Endothelial cell of umbilical vein (primary cell): ENCODE data around the gene ARHGEF19. TPM values are rescaled to one million over a fixed set of nuclear protein-coding genes. Genes with fewer than 3 reads are reported as not detected.

Experiments used
- BruUV-seq: library from RNA; stranded (reverse); fragments of 400-500 nt; replicated peaks from 2 replicates; lab custom pipeline; 2021; lab: Mats Ljungman, UMichigan
- CTCF ChIA-PET: fragments of 300-600, 350-600 bp; sonication (Branson Sonifier 250); formaldehyde crosslinking; loops from one replicate; lab custom pipeline; 2021; ENCODE audit warnings: antibody characterized with exemption, inconsistent platforms; lab: Charles Lee
- POLR2A ChIA-PET: fragments of 300-600, 350-600 bp; sonication (Branson Sonifier 250); formaldehyde crosslinking; loops from one replicate; lab custom pipeline; 2021; ENCODE audit warnings: antibody characterized with exemption, inconsistent platforms; lab: Charles Lee
- DNase-seq: peaks from one replicate; pipeline ENCODE4 v3.0.0-alpha.2; 2011; ENCODE audit warnings: low read depth, low spot score
- FAIRE-seq: peaks from 2 replicates; lab custom pipeline; 2011; peaks lifted over from hg19 to GRCh38; lab: Jason Lieb, UNC
- H2AFZ ChIP-seq: 2 replicates; pipeline ENCODE4 v1.6.0; 2012; ENCODE audit warnings: low read depth, low read length, control low read depth, inconsistent platforms
- H3K27ac ChIP-seq: 2 replicates; pipeline ENCODE4 v1.5.1; 2011; ENCODE audit warnings: low read depth, mild to moderate bottlenecking, control low read depth, low read length, moderate library complexity; ENCODE audit not compliant: insufficient read depth
- H3K27me3 ChIP-seq, 2 experiments: 2 replicates each; pipeline versions ENCODE4 v1.6.0 to v1.6.1; 2011; ENCODE audit warnings: low read length in 2 of 2, mixed read lengths in 1 of 2; ENCODE audit not compliant: control insufficient read depth in 2 of 2, insufficient read depth in 2 of 2
- H3K36me3 ChIP-seq, 2 experiments: 2 replicates in 1 of 2; 3 replicates in 1 of 2; pipeline ENCODE4 v1.5.1; 2011; ENCODE audit warnings: low read length in 2 of 2, mild to moderate bottlenecking in 1 of 2, moderate library complexity in 1 of 2; ENCODE audit not compliant: control insufficient read depth in 2 of 2, insufficient read depth in 2 of 2; ENCODE audit errors: extremely low read depth in 1 of 2
- H3K4me1 ChIP-seq: 3 replicates; pipeline ENCODE4 v1.5.1; 2011; ENCODE audit warnings: mild to moderate bottlenecking, low read length; ENCODE audit not compliant: control insufficient read depth, insufficient read depth; ENCODE audit errors: extremely low read depth
- H3K4me2 ChIP-seq: 2 replicates; pipeline ENCODE4 v1.6.1; 2011; ENCODE audit warnings: low read length, control low read depth, mixed read lengths; ENCODE audit not compliant: insufficient read depth
- H3K4me3 ChIP-seq, 3 experiments: fragments of 200-600 bp in 1 of 3; sonication (generic), shearing (Covaris generic) in 1 of 3; replicated peaks in 1 of 3; 2 replicates each; pipeline ENCODE4 v1.5.1; 2011 to 2016; ENCODE audit warnings: control low read depth in 3 of 3, low read length in 3 of 3, mild to moderate bottlenecking in 2 of 3, inconsistent platforms in 1 of 3, low read depth in 1 of 3, moderate library complexity in 1 of 3; ENCODE audit not compliant: insufficient read depth in 1 of 3
- H3K79me2 ChIP-seq: 2 replicates; pipeline ENCODE4 v1.6.0; 2012; ENCODE audit warnings: low read length, inconsistent platforms; ENCODE audit not compliant: control insufficient read depth, insufficient read depth
- H3K9ac ChIP-seq: replicated peaks from 2 replicates; pipeline ENCODE3; 2011; ENCODE audit warnings: low read length, control low read depth; ENCODE audit not compliant: insufficient read depth; ENCODE audit errors: extremely low read depth
- H3K9me1 ChIP-seq: replicated peaks from 3 replicates; pipeline ENCODE4 v1.6.0; 2011; ENCODE audit warnings: mild to moderate bottlenecking, low read length; ENCODE audit not compliant: control insufficient read depth, insufficient read depth; ENCODE audit errors: extremely low read depth
- H3K9me3 ChIP-seq: replicated peaks from 2 replicates; pipeline ENCODE4 v1.5.1; 2012; ENCODE audit warnings: low read length, inconsistent platforms; ENCODE audit not compliant: control insufficient read depth, insufficient read depth
- H4K20me1 ChIP-seq: replicated peaks from 2 replicates; pipeline ENCODE3; 2011; ENCODE audit warnings: mild to moderate bottlenecking, low read length; ENCODE audit not compliant: control insufficient read depth, insufficient read depth; ENCODE audit errors: extremely low read depth
- EZH2 ChIP-seq: IDR thresholded peaks from 2 replicates; pipeline ENCODE4 v1.6.1; 2012; ENCODE audit warnings: borderline replicate concordance, low read depth, mild to moderate bottlenecking, moderate library complexity, low read length, inconsistent platforms; ENCODE audit not compliant: severe bottlenecking
- FOS ChIP-seq: IDR thresholded peaks from 2 replicates; pipeline ENCODE4 v1.6.1; 2011; ENCODE audit warnings: mild to moderate bottlenecking, low read length, moderate library complexity, borderline replicate concordance; ENCODE audit not compliant: insufficient read depth
- GATA2 ChIP-seq: IDR thresholded peaks from 2 replicates; pipeline ENCODE4 v1.7.0; 2011; ENCODE audit warnings: low read depth, mild to moderate bottlenecking, moderate library complexity, mixed read lengths, low read length; ENCODE audit not compliant: insufficient read length, insufficient read depth
- JUN ChIP-seq: IDR thresholded peaks from 2 replicates; pipeline ENCODE4 v1.6.1; 2011; ENCODE audit warnings: borderline replicate concordance, low read depth; ENCODE audit not compliant: insufficient read length, insufficient read depth
- MAX ChIP-seq: IDR thresholded peaks from 2 replicates; pipeline ENCODE4 v1.6.1; 2011; ENCODE audit not compliant: insufficient read depth, insufficient read length
- MYC ChIP-seq: IDR thresholded peaks from one replicate; pipeline ENCODE4 v1.6.1; 2011; ENCODE audit warnings: mild to moderate bottlenecking, low read depth, low read length
- POLR2A ChIP-seq: IDR thresholded peaks from 2 replicates; pipeline ENCODE4 v1.6.1; 2012; ENCODE audit warnings: low read depth, mild to moderate bottlenecking, control low read depth, low read length
- POLR2AphosphoS5 ChIP-seq: IDR thresholded peaks from 2 replicates; pipeline ENCODE4 v1.6.1; 2012; ENCODE audit warnings: low read depth, mild to moderate bottlenecking, control low read depth, low read length, moderate library complexity; ENCODE audit not compliant: insufficient read depth
- dilution Hi-C: fragments of 300-500 bp; cut with MboI; formaldehyde crosslinking; loops from one replicate; pipeline ENCODE4 v1.15.0; 2019; ENCODE audit warnings: low sequenced_read_pairs; ENCODE audit not compliant: extremely low pct_ligation_motif_present
- intact Hi-C: fragments of 100-400 bp; cut with micrococcal nuclease; formaldehyde crosslinking; loops from one replicate; pipeline ENCODE4 v1.10.0; 2022
- polyA plus RNA-seq, 4 experiments: library from polyadenylated mRNA; depleted of rRNA in 3 of 4; stranded (reverse) in 3 of 4; unstranded in 1 of 4; fragments of >200 nt; gene quantifications; 2 replicates each; pipeline versions ENCODE4 v1.2.1 to v1.2.3, GENCODE V29; 2011 to 2012; ENCODE audit warnings: missing spikeins in 1 of 4
- total RNA-seq: library from RNA; stranded (reverse); gene quantifications from 2 replicates; pipeline ENCODE4 v1.2.3, GENCODE V29; 2021
- TF ChIP-seq, protein P1 (sequence below), 2 donors: IDR thresholded peaks; 1 replicate in 1 of 2; 2 replicates in 1 of 2; pipeline ENCODE4 v1.5.1; 2011; ENCODE audit warnings: low read length in 2 of 2, mild to moderate bottlenecking in 2 of 2, moderate library complexity in 2 of 2, control low read depth in 1 of 2, inconsistent platforms in 1 of 2, low read depth in 1 of 2; ENCODE audit not compliant: insufficient read depth in 1 of 2; ENCODE audit errors: extremely low read depth in 1 of 2

ARHGEF19 gene
- total and polyA plus RNA-seq, 2 donors (not counting 3 experiments of a cell fraction or from before 2014, with no cell fraction given): 6.2 to 8.0 TPM

GRCh38 chr1:16247441-16247840 lies 35.0 kb upstream of the ARHGEF19 start:
- Histone ChIP-seq H3K9ac (no peak overlapping the region), H2AFZ (no peak overlapping the region), H3K4me3 (no peak overlapping the region), H3K9me3 (no peaks in the 10 kb centered on the region), H3K36me3 (peaks cover 3 to 15% of the 10 kb centered on the region in 2 experiments), H4K20me1 (no peaks in the 10 kb centered on the region), H3K4me1 (peaks cover 29% of the 10 kb centered on the region), H3K4me2 (no peak overlapping the region), H3K79me2 (no peaks in the 10 kb centered on the region), H3K27me3 (no peaks in the 10 kb centered on the region), H3K27ac (no peak overlapping the region), H3K9me1 (no peaks in the 10 kb centered on the region)
- TF ChIP-seq MYC: no peak
- no peak for TF ChIP-seq POLR2AphosphoS5
- TF ChIP-seq EZH2: no peak
- TF ChIP-seq JUN: no peak
- TF ChIP-seq FOS: no peak
- TF ChIP-seq, protein P1, sequence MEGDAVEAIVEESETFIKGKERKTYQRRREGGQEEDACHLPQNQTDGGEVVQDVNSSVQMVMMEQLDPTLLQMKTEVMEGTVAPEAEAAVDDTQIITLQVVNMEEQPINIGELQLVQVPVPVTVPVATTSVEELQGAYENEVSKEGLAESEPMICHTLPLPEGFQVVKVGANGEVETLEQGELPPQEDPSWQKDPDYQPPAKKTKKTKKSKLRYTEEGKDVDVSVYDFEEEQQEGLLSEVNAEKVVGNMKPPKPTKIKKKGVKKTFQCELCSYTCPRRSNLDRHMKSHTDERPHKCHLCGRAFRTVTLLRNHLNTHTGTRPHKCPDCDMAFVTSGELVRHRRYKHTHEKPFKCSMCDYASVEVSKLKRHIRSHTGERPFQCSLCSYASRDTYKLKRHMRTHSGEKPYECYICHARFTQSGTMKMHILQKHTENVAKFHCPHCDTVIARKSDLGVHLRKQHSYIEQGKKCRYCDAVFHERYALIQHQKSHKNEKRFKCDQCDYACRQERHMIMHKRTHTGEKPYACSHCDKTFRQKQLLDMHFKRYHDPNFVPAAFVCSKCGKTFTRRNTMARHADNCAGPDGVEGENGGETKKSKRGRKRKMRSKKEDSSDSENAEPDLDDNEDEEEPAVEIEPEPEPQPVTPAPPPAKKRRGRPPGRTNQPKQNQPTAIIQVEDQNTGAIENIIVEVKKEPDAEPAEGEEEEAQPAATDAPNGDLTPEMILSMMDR (IDR thresholded peaks at IDR 0.05; ENCODE audit: extremely low read depth in 1 of 2, insufficient read depth in 1 of 2, low read depth in 1 of 2, low read length in 2 of 2): no peak
- no peak for TF ChIP-seq GATA2
- TF ChIP-seq MAX: no peak
- no peak for TF ChIP-seq POLR2A
- POLR2A ChIA-PET: no interaction called here
- no TSS peak for BruUV-seq
- dilution Hi-C loops (no loop called here), intact Hi-C loops (no loop called here)
- CTCF ChIA-PET: interaction anchor here (1.4 to 9.5 kb wide), 4 partner anchors 107 to 169 kb away, joined by 3 to 179 read pairs (median 21); partner anchors contain the start of gene FAM131C
- DNase-seq (no peak), FAIRE-seq (no peak)
